C4-2B (cell line): ENCODE results near the gene HAGH.

Source experiments
- ZFX ChIP-seq: fragments of 450-650 bp; IDR thresholded peaks from 2 replicates; pipeline ENCODE4 v1.6.1; 2017
- TF ChIP-seq, protein P1 (sequence below): fragments of 450-650 bp; conservative IDR thresholded peaks from 2 replicates; pipeline ENCODE4 v1.5.1; 2017; ENCODE audit warnings: mild to moderate bottlenecking

- TF ChIP-seq, protein P1, sequence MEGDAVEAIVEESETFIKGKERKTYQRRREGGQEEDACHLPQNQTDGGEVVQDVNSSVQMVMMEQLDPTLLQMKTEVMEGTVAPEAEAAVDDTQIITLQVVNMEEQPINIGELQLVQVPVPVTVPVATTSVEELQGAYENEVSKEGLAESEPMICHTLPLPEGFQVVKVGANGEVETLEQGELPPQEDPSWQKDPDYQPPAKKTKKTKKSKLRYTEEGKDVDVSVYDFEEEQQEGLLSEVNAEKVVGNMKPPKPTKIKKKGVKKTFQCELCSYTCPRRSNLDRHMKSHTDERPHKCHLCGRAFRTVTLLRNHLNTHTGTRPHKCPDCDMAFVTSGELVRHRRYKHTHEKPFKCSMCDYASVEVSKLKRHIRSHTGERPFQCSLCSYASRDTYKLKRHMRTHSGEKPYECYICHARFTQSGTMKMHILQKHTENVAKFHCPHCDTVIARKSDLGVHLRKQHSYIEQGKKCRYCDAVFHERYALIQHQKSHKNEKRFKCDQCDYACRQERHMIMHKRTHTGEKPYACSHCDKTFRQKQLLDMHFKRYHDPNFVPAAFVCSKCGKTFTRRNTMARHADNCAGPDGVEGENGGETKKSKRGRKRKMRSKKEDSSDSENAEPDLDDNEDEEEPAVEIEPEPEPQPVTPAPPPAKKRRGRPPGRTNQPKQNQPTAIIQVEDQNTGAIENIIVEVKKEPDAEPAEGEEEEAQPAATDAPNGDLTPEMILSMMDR: no peak
- TF ChIP-seq ZFX: no peak
These were observed 2.2 kb upstream of the HAGH start for GRCh38 chr16:1828645-1829410.
